Left renal cortex interstitium (tissue), 4 donors: ENCODE data around the gene KCMF1. TPM values are rescaled to one million over a fixed set of nuclear protein-coding genes. Genes with fewer than 3 reads are reported as not detected.

Experiments used
- DNase-seq, 4 donors: peaks; one replicate each; pipeline ENCODE4 v3.0.0-alpha.2; 2013; ENCODE audit warnings: low read depth in 4 of 4, low spot score in 2 of 4, missing footprints in 1 of 4
- polyA plus RNA-seq, 4 donors: library from polyadenylated mRNA; unstranded; fragments of 120-200 nt; gene quantifications; one replicate each; pipeline ENCODE4 v1.2.1, GENCODE V29; 2013; ENCODE audit not compliant: insufficient read length in 4 of 4

KCMF1 gene
- polyA plus RNA-seq, 4 donors: 44.8 to 58.4 (median 47.3) TPM

DNA sequence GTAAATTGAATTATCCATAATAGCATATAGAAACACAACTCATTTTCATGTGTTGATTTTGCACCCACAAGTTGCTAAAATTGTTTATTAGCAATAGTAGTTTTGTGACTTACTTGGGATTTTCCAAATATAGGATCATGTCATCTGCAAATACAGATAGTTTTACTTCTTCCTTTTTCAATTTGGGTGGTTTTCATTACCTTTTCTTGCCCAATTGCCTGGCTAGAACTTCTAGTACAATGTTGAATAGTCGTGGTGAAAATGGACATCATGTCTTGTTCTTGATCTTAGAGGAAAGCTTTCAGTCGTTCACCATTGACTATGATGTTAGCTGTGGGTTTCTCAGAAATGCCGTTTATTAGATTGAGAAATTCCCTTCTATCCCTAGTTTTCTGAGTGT, 102.1 kb downstream of the KCMF1 start:
- DNase-seq: no peak

DNA sequence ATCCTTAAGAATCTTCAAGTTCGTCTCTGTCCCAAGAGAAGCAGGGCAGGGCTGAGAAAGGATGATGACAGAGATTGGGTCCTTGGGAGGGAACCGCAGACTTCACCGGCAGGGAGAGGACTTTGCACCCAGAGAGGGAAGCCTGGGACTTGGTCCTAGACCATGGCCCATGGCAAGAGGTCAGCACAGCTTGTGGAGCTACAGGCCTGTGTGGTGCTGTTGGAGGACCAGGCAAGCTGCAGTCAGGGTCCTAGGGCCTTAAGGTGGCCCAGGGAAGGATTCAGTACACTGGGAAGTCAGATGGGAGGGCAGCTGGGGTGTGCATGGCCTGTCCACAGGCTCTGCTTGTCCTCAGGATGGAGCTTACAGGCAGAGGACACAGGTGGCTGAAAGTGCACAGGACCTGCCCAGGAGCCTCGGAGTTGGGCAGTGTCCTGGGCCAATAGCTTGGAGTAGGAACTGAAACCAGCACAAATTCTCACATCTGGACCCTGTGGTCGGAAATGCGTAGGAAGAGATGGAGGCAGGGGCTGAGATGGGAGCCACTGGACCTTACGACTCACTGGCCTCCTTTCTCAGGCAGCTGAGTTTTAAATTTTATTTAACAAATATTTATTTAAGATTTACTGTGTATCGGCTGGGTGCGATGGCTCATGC, 105.8 kb downstream of the KCMF1 start:
- no peak for DNase-seq

DNA sequence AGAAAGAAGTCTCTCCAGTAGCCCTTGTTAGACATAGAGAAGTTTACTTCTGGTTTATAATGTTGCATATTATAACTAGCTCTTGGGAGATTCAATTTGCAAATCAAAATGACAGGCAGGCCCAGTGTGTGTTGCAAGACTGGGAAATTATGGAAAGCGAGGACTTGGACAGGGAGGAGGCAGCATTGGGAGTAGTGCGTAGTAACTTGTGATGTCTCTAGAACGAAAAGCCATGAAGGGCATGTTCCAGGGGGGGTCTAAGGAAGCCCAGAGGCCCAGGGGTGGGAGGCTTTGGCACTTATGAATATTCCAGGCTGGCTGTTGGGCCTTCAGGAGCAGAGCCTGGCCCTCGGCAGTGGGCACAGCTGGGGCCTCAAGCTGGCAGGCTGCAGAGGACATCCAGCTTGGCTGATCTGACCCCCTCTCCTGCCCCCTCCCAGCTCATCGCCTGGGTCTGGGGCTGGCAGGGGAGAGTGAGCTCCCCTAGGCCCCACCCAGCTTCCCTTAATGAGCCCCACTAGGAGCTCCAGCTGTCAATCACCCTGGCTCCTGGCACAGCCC, 107.0 kb downstream of the KCMF1 start:
- no peak for DNase-seq

DNA sequence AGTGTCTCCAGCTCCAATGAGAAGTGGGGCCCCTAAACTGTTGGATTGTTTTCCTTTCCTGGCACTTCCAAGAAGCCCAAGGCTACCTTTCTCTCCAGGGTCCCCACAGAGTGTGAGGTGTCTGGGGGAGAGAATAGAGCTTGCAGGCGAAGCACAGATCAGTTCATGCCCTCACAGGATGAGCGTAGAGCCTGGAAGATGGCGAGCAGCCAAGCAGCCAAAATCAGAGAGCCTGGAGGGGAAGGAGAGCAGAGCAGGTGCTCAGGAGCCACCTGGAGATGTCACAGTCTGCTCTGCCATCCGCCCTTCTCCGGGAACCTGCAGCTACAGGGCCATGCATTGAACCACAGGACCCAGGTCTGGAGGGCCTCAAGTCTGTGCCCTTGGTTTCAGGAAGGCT, 107.6 kb downstream of the KCMF1 start:
- no peak for DNase-seq

DNA sequence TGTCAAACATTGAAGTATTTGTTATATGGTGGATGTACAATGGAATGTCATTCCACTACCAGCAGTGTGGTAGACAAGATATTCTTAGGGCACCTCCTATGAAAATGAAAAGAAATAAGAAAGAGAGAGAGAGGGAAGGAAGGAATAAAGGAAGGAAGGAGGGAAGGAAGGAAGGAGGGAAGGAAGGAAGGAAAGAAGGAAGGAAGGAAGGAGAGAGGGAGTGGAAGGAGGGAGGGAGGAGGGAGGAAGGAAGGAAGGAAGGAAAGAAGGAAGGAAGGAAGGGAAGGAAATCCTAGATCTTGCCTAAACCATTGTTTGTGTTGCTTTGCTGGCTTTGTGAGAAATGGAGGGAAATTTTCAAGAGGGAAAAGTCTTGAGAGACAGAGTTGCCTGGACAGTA, 112.1 kb downstream of the KCMF1 start:
- DNase-seq: no peak

DNA sequence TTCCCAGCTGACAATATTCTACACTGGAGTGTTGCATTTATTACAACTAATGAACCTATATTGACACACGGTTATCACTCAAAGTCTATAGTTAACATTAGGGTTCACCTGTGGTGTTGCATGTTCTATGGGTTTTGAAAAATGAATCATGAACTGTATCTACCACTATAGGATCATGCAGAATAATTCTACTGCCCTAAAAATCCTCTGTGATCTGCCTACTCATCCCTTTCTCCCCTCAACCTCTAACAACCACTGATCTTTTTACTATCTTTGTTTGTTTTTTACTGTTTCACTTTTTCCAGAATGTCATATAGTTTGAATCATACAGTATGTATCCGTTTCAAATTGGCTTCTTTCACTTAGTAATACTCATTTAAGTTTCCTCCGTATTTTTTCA, 114.6 kb downstream of the KCMF1 start:
- DNase-seq: no peak

DNA sequence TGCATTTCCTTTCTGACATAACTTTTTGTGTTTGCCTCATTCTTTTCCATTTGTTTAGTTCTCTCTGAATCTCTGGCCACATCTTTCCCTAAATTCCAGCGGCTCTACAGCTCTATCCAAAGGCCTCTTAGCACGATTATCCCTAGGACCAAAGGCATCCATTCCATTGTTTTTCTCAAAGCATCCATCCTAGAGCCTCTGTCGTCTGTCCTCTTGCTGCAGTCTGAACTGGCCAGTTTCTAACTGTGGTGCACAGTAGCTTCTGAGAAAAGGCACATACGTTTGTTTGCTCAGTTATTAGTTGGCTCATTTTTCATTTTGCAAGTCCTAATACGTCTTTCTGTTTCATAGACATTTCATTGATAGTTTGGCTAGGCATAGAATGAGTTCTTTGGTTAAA, 116.6 kb downstream of the KCMF1 start:
- no peak for DNase-seq

DNA sequence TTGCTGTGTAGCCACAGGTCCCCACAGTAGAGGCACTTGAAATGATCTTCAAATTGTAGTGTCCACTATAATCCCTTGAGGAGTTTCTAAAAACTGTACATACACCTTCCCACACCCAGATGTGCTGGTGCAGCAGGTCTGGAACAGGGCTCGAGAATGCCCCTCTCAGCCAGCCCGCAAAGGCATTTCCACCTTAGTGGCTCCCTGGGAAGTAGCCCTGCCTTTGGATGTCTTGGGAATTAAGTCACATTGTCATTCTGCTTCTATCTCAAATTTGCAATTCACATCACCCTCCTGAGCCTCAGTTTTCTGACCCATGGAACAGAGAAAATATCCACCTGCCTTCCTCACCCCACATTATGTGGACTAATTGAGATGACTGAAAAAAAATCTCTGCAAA, 118.0 kb downstream of the KCMF1 start:
- no peak for DNase-seq

DNA sequence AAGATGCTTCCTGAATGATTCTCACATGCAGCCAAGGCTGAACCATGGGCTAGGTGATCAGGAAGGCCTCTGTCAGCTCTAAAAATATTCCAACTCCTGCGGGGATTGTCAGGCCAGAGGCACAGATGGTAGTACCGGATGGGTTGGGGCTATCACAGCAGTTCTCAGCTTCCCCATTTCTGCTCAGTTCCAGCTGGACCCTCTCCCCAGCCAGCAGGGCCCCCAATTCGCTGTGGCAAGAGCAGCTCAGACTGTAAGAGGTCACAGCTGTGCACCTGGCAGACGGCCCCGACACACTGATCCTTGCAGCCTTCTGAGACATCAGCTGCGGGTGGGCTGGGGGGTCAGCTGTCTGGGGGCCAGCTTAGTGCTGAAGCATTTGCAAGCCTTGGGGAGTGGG, 118.6 kb downstream of the KCMF1 start:
- no peak for DNase-seq

DNA sequence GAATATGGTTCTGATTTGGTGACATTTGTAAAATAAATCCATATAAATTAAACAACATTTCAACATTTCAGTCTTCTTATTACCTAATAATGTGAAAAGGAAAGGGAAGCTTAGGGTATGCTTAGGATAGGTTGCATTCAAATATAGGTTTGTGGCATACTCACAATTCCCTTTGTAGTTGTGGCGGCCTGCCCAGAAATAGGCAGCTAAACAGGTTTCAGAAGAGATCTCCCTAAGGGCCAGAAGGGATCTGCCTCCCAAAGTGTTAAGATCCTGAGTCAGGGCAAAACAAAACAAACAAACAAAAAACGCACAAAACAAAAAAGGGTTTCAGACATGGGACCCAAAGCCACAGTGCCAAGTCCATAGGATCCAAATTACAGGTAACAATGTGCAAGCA, 120.9 kb downstream of the KCMF1 start:
- DNase-seq: no peak

DNA sequence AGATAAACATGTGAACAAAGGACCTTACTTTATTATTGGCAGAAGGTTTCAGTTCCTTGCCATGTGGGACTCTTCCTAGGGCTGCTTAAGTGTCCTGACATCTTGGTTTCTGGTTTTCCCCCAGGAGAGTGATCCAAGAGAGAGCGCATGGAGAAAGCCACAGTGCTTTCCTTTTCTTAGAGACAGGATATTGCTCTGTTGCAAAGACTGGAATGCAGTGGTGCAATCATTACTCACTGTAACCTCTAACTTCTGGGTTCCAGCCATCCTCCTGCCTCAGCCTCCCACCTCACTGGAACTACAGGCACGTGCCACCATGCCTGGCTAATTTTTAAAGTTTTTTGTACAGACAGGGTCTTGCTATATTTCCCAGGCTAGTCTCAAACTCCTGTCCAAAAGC, 124.1 kb downstream of the KCMF1 start:
- DNase-seq: no peak

DNA sequence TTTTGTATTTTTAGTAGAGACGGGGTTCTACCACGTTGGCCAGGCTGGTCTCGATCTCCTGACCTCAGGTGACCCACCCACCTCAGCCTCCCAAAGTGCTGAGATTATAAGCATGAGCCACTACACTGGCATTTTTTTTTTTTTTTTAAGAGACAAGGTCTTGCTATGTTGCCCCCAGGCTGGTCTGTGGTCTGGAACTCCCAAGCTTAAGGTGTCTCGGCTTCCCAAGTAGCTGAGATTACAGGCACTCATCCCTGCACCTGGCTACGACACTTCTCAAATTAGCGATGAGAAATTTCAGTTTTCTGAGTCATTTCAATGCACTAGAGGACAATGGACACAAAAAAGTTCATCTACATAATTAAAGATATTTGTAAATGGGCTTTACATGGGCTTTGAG, 125.7 kb downstream of the KCMF1 start:
- no peak for DNase-seq

DNA sequence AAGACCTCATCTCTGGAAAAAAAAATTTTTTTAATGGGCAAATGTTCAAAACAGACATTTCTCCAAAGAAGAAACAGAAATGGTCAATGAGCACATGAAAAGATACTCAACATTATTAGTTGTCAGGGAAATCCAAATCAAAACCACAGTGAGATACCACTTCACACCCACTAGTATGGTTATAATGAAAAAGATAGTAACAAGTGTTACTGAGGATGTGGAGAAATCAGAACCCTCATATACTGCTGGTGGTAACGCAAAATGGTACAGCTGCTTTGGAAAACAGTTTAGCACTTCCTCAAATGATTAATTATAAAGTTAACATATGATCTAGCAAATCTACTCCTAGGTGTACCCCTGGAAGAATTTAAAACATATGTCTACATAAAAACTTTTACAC, 133.3 kb downstream of the KCMF1 start:
- no peak for DNase-seq

DNA sequence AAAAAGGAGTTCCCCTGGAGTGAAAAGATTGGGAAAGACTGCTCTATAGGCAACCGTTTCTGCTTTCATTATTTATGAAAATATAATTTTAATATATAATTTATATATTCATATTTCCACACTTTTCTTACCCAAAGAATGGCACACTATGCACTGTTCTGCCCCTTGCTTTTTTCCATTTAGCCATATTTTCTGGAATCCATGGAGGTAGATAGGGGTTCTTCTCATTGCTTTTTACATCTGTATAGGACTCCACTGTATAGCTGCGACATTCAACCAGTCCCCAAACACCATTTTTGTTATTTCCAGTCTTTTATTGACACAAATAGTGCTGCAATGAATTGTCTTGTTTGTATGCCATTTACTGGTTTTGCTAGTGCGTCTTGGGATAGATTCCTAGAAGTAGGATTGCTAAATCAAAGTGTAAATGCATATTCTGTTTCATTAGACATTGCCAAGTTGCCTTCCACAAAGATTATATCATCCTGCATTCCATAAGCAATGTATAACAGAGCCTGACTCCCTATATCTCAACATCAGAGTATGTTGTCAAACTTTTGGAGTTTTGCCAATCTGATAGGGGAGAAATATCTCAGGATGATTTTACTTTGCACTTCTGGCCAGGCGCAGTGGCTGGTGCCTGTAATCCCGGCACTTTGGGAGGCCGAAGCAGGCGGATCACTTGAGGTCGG, 135.7 kb downstream of the KCMF1 start:
- DNase-seq: no peak

Other genes with a start within 250 kb of the KCMF1 start
- gene TRABD2A, start 90.1 kb upstream of the KCMF1 start, polyA plus RNA-seq: under 1 TPM; 0.27 to 0.82 (median 0.49) TPM
- 1,000 to 10,000 TPM; 1,436 to 1,953 (median 1,590) TPM for gene TMSB10, start 65.5 kb upstream of the KCMF1 start, polyA plus RNA-seq
- 10 to 100 TPM; 39.4 to 70.4 (median 57.1) TPM for gene TCF7L1, start 162.2 kb downstream of the KCMF1 start, polyA plus RNA-seq